ENCODE results near the gene PEPD.

Gene PEPD

GRCh38 chr19:33443638-33444561, 77.7 kb downstream of the PEPD start:
- H2AFZ ChIP-seq (ENCODE audit: low read length): no peak overlapping the region
- TF ChIP-seq EZH2 (IDR thresholded peaks at IDR 0.05; ENCODE audit: borderline replicate concordance, low read length) (no peak), CTCF (IDR thresholded peaks at IDR 0.05; ENCODE audit: low read length) (no peak)
- H3K4me2 ChIP-seq (ENCODE audit: low read length): no peak overlapping the region
- H3K9ac ChIP-seq (ENCODE audit: low read length): no peak overlapping the region
- no peaks in the 10 kb centered on the region for H3F3A ChIP-seq (ENCODE audit: insufficient read depth, low read length)
- no peaks in the 10 kb centered on the region for H4K20me1 ChIP-seq (ENCODE audit: insufficient read depth, low read length)
- no peaks in the 10 kb centered on the region for H3K9me2 ChIP-seq (ENCODE audit: low read depth, low read length)
- no peaks in the 10 kb centered on the region for H3K79me2 ChIP-seq (ENCODE audit: insufficient read depth, low read length)
- no peak overlapping the region for H3K27ac ChIP-seq (ENCODE audit: low read depth, low read length, poor library complexity, severe bottlenecking)
- H3K36me3 ChIP-seq (ENCODE audit: insufficient read depth, low read length): no peaks in the 10 kb centered on the region
- no peaks in the 10 kb centered on the region for H3K27me3 ChIP-seq (ENCODE audit: insufficient read depth, low read length)
- H3K4me3 ChIP-seq (ENCODE audit: low read depth, low read length, poor library complexity, severe bottlenecking): no peak overlapping the region
- H3K4me1 ChIP-seq (ENCODE audit: insufficient read depth, low read length, severe bottlenecking): no peaks in the 10 kb centered on the region
- H3K9me3 ChIP-seq (ENCODE audit: low read length): no peaks in the 10 kb centered on the region

- no peak overlapping the region for H3K27ac ChIP-seq (ENCODE audit: low read depth, low read length, poor library complexity, severe bottlenecking)
- no peaks in the 10 kb centered on the region for H4K20me1 ChIP-seq (ENCODE audit: insufficient read depth, low read length)
- H3K4me1 ChIP-seq (ENCODE audit: insufficient read depth, low read length, severe bottlenecking): no peaks in the 10 kb centered on the region
- no peak overlapping the region for H3K9ac ChIP-seq (ENCODE audit: low read length)
- no peak for TF ChIP-seq EZH2 (IDR thresholded peaks at IDR 0.05; ENCODE audit: borderline replicate concordance, low read length)
- no peak for TF ChIP-seq CTCF (IDR thresholded peaks at IDR 0.05; ENCODE audit: low read length)
- no peaks in the 10 kb centered on the region for H3K9me3 ChIP-seq (ENCODE audit: low read length)
- H3K4me2 ChIP-seq (ENCODE audit: low read length): no peak overlapping the region
- no peak overlapping the region for H2AFZ ChIP-seq (ENCODE audit: low read length)
- no peaks in the 10 kb centered on the region for H3K36me3 ChIP-seq (ENCODE audit: insufficient read depth, low read length)
- H3K9me2 ChIP-seq (ENCODE audit: low read depth, low read length): no peaks in the 10 kb centered on the region
- H3K27me3 ChIP-seq (ENCODE audit: insufficient read depth, low read length): no peaks in the 10 kb centered on the region
- H3F3A ChIP-seq (ENCODE audit: insufficient read depth, low read length): no peaks in the 10 kb centered on the region
- H3K79me2 ChIP-seq (ENCODE audit: insufficient read depth, low read length): no peaks in the 10 kb centered on the region
- H3K4me3 ChIP-seq (ENCODE audit: low read depth, low read length, poor library complexity, severe bottlenecking): no peak overlapping the region
Observed at GRCh38 chr19:33442706-33443105, 78.9 kb downstream of the PEPD start.

- no peaks in the 10 kb centered on the region for H4K20me1 ChIP-seq (ENCODE audit: insufficient read depth, low read length)
- H3F3A ChIP-seq (ENCODE audit: insufficient read depth, low read length): no peaks in the 10 kb centered on the region
- H3K9me3 ChIP-seq (ENCODE audit: low read length): no peaks in the 10 kb centered on the region
- TF ChIP-seq EZH2 (IDR thresholded peaks at IDR 0.05; ENCODE audit: borderline replicate concordance, low read length) (no peak), CTCF (IDR thresholded peaks at IDR 0.05; ENCODE audit: low read length) (no peak)
- H3K4me3 ChIP-seq (ENCODE audit: low read depth, low read length, poor library complexity, severe bottlenecking): no peak overlapping the region
- H2AFZ ChIP-seq (ENCODE audit: low read length): no peak overlapping the region
- no peaks in the 10 kb centered on the region for H3K4me1 ChIP-seq (ENCODE audit: insufficient read depth, low read length, severe bottlenecking)
- H3K9ac ChIP-seq (ENCODE audit: low read length): no peak overlapping the region
- H3K79me2 ChIP-seq (ENCODE audit: insufficient read depth, low read length): no peaks in the 10 kb centered on the region
- H3K36me3 ChIP-seq (ENCODE audit: insufficient read depth, low read length): no peaks in the 10 kb centered on the region
- no peaks in the 10 kb centered on the region for H3K9me2 ChIP-seq (ENCODE audit: low read depth, low read length)
- H3K27me3 ChIP-seq (ENCODE audit: insufficient read depth, low read length): no peaks in the 10 kb centered on the region
- H3K4me2 ChIP-seq (ENCODE audit: low read length): no peak overlapping the region
- H3K27ac ChIP-seq (ENCODE audit: low read depth, low read length, poor library complexity, severe bottlenecking): no peak overlapping the region
Observed at GRCh38 chr19:33441828-33442227, 79.8 kb downstream of the PEPD start.

Measured in OCI-LY1 (cell line).